HFFc6 (cell line): Measurements from ENCODE around the gene PRDM10. TPM values are rescaled to one million over a fixed set of nuclear protein-coding genes. Genes with fewer than 3 reads are reported as not detected.
"Not testable (repeated sequence)": the region's sequence is repeated elsewhere in the genome, so short reads cannot be mapped to it uniquely, and the experiment has no call there.

ENCODE experiments used
- DNase-seq: peaks from one replicate; pipeline ENCODE4 v3.0.0-alpha.2; 2018
- H3K27ac Mint-ChIP-seq: 2 replicates; pipeline ENCODE4 v1.8.0; 2020; ENCODE audit warnings: mild to moderate bottlenecking, mixed read lengths
- H3K27me3 Mint-ChIP-seq: 2 replicates; pipeline ENCODE4 v1.8.0; 2021; ENCODE audit warnings: mild to moderate bottlenecking, moderate library complexity, mixed read lengths; ENCODE audit not compliant: insufficient read depth
- H3K36me3 Mint-ChIP-seq: 2 replicates; pipeline ENCODE4 v1.8.0; 2021; ENCODE audit warnings: low read depth, mixed read lengths
- H3K4me1 Mint-ChIP-seq: 2 replicates; pipeline ENCODE4 v1.8.0; 2020; ENCODE audit warnings: low read depth, mixed read lengths
- H3K4me3 Mint-ChIP-seq: 2 replicates; pipeline ENCODE4 v1.8.0; 2020; ENCODE audit warnings: mild to moderate bottlenecking, moderate library complexity, mixed read lengths
- H3K9me3 Mint-ChIP-seq: 2 replicates; pipeline ENCODE4 v1.8.0; 2020; ENCODE audit warnings: mild to moderate bottlenecking, mixed read lengths
- total RNA-seq, 6 experiments: library from RNA; stranded (reverse); fragmentation: NEBNext Ultra II Directional; extraction: Animal tissue kit (Norgen Biotek cat#: 25700); gene quantifications; 2 replicates in 1 of 6; 3 replicates in 5 of 6; pipeline ENCODE4 v1.2.3, GENCODE V29; 2021
- TF ChIP-seq, protein P1 (sequence below): fragments of 200-600 bp; sonication (generic); IDR thresholded peaks from 2 replicates; pipeline ENCODE4 v1.5.0; 2021; ENCODE audit warnings: antibody characterized with exemption, mild to moderate bottlenecking

Gene PRDM10
- total RNA-seq, 6 experiments from 2014 or later = 7.0 to 8.6 (median 7.8) TPM

- Mint-ChIP-seq H3K9me3 (no peaks in the 10 kb centered on the region), H3K4me1 (peaks cover 11% of the 10 kb centered on the region), H3K27me3 (peaks cover under 1% of the 10 kb centered on the region; the same call in 1 of the 2 replicates), H3K4me3 (no peak overlapping the region), H3K27ac (no peak overlapping the region), H3K36me3 (peaks cover 9% of the 10 kb centered on the region)
- TF ChIP-seq, protein P1, sequence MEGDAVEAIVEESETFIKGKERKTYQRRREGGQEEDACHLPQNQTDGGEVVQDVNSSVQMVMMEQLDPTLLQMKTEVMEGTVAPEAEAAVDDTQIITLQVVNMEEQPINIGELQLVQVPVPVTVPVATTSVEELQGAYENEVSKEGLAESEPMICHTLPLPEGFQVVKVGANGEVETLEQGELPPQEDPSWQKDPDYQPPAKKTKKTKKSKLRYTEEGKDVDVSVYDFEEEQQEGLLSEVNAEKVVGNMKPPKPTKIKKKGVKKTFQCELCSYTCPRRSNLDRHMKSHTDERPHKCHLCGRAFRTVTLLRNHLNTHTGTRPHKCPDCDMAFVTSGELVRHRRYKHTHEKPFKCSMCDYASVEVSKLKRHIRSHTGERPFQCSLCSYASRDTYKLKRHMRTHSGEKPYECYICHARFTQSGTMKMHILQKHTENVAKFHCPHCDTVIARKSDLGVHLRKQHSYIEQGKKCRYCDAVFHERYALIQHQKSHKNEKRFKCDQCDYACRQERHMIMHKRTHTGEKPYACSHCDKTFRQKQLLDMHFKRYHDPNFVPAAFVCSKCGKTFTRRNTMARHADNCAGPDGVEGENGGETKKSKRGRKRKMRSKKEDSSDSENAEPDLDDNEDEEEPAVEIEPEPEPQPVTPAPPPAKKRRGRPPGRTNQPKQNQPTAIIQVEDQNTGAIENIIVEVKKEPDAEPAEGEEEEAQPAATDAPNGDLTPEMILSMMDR = no peak
- no peak for DNase-seq
Observed at GRCh38 chr11:129975543-129975942, 27.1 kb downstream of the PRDM10 start.

GRCh38 chr11:129974672-129975071, 28.0 kb downstream of the PRDM10 start:
- TF ChIP-seq, protein P1 = no peak
- no peaks in the 10 kb centered on the region; the same call in 1 of the 2 replicates for H3K27me3 Mint-ChIP-seq
- H3K4me1 Mint-ChIP-seq = peaks cover 11% of the 10 kb centered on the region
- H3K4me3 Mint-ChIP-seq = no peak overlapping the region
- H3K27ac Mint-ChIP-seq = no peak overlapping the region
- no peak for DNase-seq
- no peaks in the 10 kb centered on the region for H3K9me3 Mint-ChIP-seq
- peaks cover 15% of the 10 kb centered on the region for H3K36me3 Mint-ChIP-seq

DNA sequence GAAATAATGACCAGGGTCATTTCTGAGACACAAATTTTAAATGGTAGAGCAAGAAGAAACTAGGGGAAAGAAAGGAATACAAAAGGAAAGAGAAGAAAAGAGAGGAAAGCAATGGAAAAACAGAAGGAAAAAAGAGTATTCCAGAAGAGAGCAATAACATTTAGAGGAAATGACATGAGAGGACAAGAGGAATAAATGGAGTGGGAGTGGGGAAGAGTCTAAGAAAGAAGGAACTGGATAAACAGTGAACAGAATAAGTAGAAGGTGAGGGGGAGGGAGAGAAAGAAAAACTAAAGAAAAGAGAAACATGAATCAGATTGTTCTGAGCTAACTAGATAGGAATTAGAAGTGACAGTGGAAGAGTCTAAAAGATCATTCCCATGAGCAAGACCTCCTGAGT, 28.4 kb downstream of the PRDM10 start:
- H3K36me3 Mint-ChIP-seq = peaks cover 15% of the 10 kb centered on the region
- no peaks in the 10 kb centered on the region for H3K9me3 Mint-ChIP-seq
- H3K4me1 Mint-ChIP-seq = peaks cover 11% of the 10 kb centered on the region
- H3K4me3 Mint-ChIP-seq = no peak overlapping the region
- DNase-seq = no peak
- no peaks in the 10 kb centered on the region; the same call in 1 of the 2 replicates for H3K27me3 Mint-ChIP-seq
- TF ChIP-seq, protein P1 = no peak
- no peak overlapping the region for H3K27ac Mint-ChIP-seq

- DNase-seq = no peak
- H3K27me3 Mint-ChIP-seq = no peaks in the 10 kb centered on the region; the same call in 1 of the 2 replicates
- TF ChIP-seq, protein P1 = no peak
- H3K4me3 Mint-ChIP-seq = no peak overlapping the region
- H3K36me3 Mint-ChIP-seq = peaks cover 15% of the 10 kb centered on the region
- peaks cover 11% of the 10 kb centered on the region for H3K4me1 Mint-ChIP-seq
- no peak overlapping the region for H3K27ac Mint-ChIP-seq
- H3K9me3 Mint-ChIP-seq = no peaks in the 10 kb centered on the region
Observed at GRCh38 chr11:129973809-129974208, 28.8 kb downstream of the PRDM10 start.

DNA sequence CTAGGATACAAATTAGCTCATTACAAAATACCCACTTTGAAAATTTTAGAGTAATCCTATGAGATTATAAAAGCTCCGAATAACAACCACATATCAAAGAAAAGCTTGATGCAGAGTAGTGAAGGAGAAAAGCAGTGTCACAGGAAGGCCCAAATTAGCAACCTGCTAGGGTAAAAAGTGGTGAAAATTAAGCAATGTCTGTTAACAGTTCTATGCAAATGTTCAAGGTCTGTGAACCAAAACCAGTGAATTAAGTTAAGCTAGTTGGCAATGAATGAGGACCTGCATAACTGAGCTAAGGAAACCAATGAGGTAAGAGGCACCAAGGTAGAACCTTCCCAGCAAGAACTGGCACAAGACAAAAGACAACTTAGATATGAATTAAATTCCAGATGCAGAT, 29.6 kb downstream of the PRDM10 start:
- Mint-ChIP-seq H3K4me3 (no peak overlapping the region), H3K9me3 (no peaks in the 10 kb centered on the region), H3K36me3 (peaks cover 15% of the 10 kb centered on the region), H3K4me1 (peaks cover 11% of the 10 kb centered on the region), H3K27me3 (no peaks in the 10 kb centered on the region; the same call in 1 of the 2 replicates), H3K27ac (no peak overlapping the region)
- no peak for DNase-seq
- TF ChIP-seq, protein P1 = no peak

DNA sequence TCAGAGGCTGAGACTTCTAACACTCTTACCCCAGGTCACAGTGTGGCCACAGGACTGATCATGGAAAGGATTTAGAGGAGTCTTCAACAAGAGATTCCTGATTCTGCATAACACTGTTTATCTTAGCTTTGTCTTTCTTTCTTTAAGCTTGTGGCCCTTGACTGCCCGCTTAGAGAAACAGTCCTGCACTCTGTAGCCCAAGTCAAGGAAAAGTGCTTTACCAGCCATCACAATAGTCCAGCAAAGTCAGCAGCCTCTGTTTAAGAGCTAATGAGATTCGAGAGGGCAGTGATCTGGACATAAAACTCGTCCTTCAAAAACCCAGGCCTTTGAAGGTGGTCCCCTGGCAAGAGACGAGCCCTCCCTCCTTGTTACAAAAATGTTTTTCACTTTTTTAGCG, 30.0 kb downstream of the PRDM10 start:
- peaks cover 15% of the 10 kb centered on the region for H3K36me3 Mint-ChIP-seq
- no peak for DNase-seq
- H3K4me1 Mint-ChIP-seq = peaks cover 11% of the 10 kb centered on the region
- TF ChIP-seq, protein P1 = no peak
- no peak overlapping the region for H3K4me3 Mint-ChIP-seq
- no peaks in the 10 kb centered on the region for H3K9me3 Mint-ChIP-seq
- no peak overlapping the region for H3K27ac Mint-ChIP-seq
- no peaks in the 10 kb centered on the region; the same call in 1 of the 2 replicates for H3K27me3 Mint-ChIP-seq

GRCh38 chr11:129971856-129972255, 30.8 kb downstream of the PRDM10 start:
- H3K4me3 Mint-ChIP-seq, DNase-seq, H3K27ac Mint-ChIP-seq, H3K27me3 Mint-ChIP-seq, H3K9me3 Mint-ChIP-seq: not testable (repeated sequence)
- Mint-ChIP-seq H3K4me1 (peaks cover 11% of the 10 kb centered on the region), H3K36me3 (peaks cover 15% of the 10 kb centered on the region)
